K562 (cell line): ENCODE measurements around the gene GNAQ. TPM values are rescaled to one million over a fixed set of nuclear protein-coding genes. Genes with fewer than 3 reads are reported as not detected.

Source experiments
- ATAC-seq: fragments of 200-7000 bp; cut with Tn5 transposase; 3 replicates; pipeline ENCODE4 v1.9.1; 2020; ENCODE audit warnings: moderate library complexity
- BruUV-seq: library from RNA; stranded (reverse); fragments of 400-500 nt; replicated peaks from 2 replicates; lab custom pipeline; 2021; lab: Mats Ljungman, UMichigan
- CTCF ChIA-PET: fragments of 300-600 bp; formaldehyde crosslinking; extraction: SDS; loops from one replicate; lab custom pipeline; 2021; ENCODE audit warnings: low intra/inter-chr PET ratio; lab: Yijun Ruan, JAX
- POLR2A ChIA-PET: fragments of 300-600, 350-650 bp; sonication (Branson Sonifier 250); formaldehyde crosslinking; extraction: SDS; loops from one replicate; lab custom pipeline; 2021; ENCODE audit warnings: antibody characterized with exemption, inconsistent platforms; lab: Yijun Ruan, JAX
- DNase-seq, 4 experiments: peaks; one replicate each; pipeline versions ENCODE4 v3.0.0 to v3.0.0-alpha.2; 2011 to 2018; ENCODE audit warnings: low spot score in 3 of 4, mixed read lengths in 3 of 4; ENCODE audit errors: extremely low read depth in 1 of 4
- FAIRE-seq: peaks from 2 replicates; lab custom pipeline; 2011; peaks lifted over from hg19 to GRCh38; lab: Jason Lieb, UNC
- H2AFZ ChIP-seq: 2 replicates; pipeline ENCODE4 v1.6.0; 2011; ENCODE audit warnings: low read depth, low read length, control low read depth, inconsistent platforms
- H3K27ac ChIP-seq: fragments of 200-600 bp; 3 replicates; pipeline ENCODE4 v1.8.0; 2011; ENCODE audit warnings: low read depth, mild to moderate bottlenecking, control low read depth, inconsistent platforms, low read length, moderate library complexity, mixed read lengths; ENCODE audit errors: extremely low read depth
- H3K27me3 ChIP-seq, 2 experiments: fragments of 300-600 bp in 1 of 2; 2 replicates in 1 of 2; 3 replicates in 1 of 2; pipeline versions ENCODE4 v1.6.0 to v1.8.0; 2011; ENCODE audit warnings: inconsistent platforms in 2 of 2, low read length in 2 of 2, mild to moderate bottlenecking in 1 of 2, mixed read lengths in 1 of 2, moderate library complexity in 1 of 2; ENCODE audit not compliant: control insufficient read depth in 2 of 2, insufficient read depth in 2 of 2
- H3K36me3 ChIP-seq: fragments of 300-600 bp; 3 replicates; pipeline ENCODE4 v1.8.0; 2011; ENCODE audit warnings: mild to moderate bottlenecking, low read length, inconsistent platforms; ENCODE audit not compliant: control insufficient read depth, insufficient read depth
- H3K4me1 ChIP-seq, 2 experiments: fragments of 200-600 bp in 1 of 2; replicated peaks in 1 of 2; 2 replicates in 1 of 2; 3 replicates in 1 of 2; pipeline versions ENCODE4 v1.5.1 to v1.8.0; 2011; ENCODE audit warnings: inconsistent platforms in 2 of 2, low read length in 2 of 2, mild to moderate bottlenecking in 1 of 2, mixed read lengths in 1 of 2, moderate library complexity in 1 of 2; ENCODE audit not compliant: control insufficient read depth in 2 of 2, insufficient read depth in 2 of 2
- H3K4me2 ChIP-seq: 2 replicates; pipeline ENCODE4 v1.6.1; 2011; ENCODE audit warnings: low read length, control low read depth, inconsistent platforms, mixed read lengths; ENCODE audit not compliant: insufficient read depth
- H3K4me3 ChIP-seq: fragments of 200-600 bp; sonication (generic), shearing (Covaris generic); 2 replicates; pipeline ENCODE4 v1.5.1; 2016; ENCODE audit warnings: control low read depth, inconsistent platforms
- H3K79me2 ChIP-seq: fragments of 200-600 bp; 3 replicates; pipeline ENCODE4 v1.8.0; 2011; ENCODE audit warnings: low read length, inconsistent platforms; ENCODE audit not compliant: control insufficient read depth, insufficient read depth
- H3K9ac ChIP-seq, 2 experiments: 2 replicates each; pipeline versions ENCODE4 v1.6.0 to v1.6.1; 2011; ENCODE audit warnings: low read depth in 2 of 2, low read length in 2 of 2, control low read depth in 1 of 2, inconsistent platforms in 1 of 2, mild to moderate bottlenecking in 1 of 2, mixed read lengths in 1 of 2; ENCODE audit not compliant: insufficient read depth in 1 of 2
- H3K9me1 ChIP-seq: one replicate; pipeline ENCODE4 v1.6.0; 2011; ENCODE audit warnings: inconsistent platforms, mild to moderate bottlenecking, low read length, moderate library complexity; ENCODE audit not compliant: control insufficient read depth, insufficient read depth
- H3K9me3 ChIP-seq: replicated peaks from 2 replicates; pipeline ENCODE4 v1.5.1; 2011; ENCODE audit warnings: low read depth, low read length, inconsistent platforms; ENCODE audit not compliant: control insufficient read depth, insufficient read depth
- H4K20me1 ChIP-seq: replicated peaks from 2 replicates; pipeline ENCODE4 v1.6.1; 2011; ENCODE audit warnings: low read length, inconsistent platforms, mixed read lengths; ENCODE audit not compliant: control insufficient read depth, insufficient read depth
- MAZ ChIP-seq, 2 experiments: fragments of 450-650 bp in 1 of 2; sonication (generic) in 1 of 2; formaldehyde crosslinking; IDR thresholded peaks in 1 of 2; conservative IDR thresholded peaks in 1 of 2; 2 replicates each; pipeline versions ENCODE4 v1.4.0 to v1.5.0; 2020; ENCODE audit warnings: mild to moderate bottlenecking in 1 of 2, missing genetic modification reagents in 1 of 2
- NFE2 ChIP-seq: IDR thresholded peaks from 2 replicates; pipeline ENCODE4 v1.6.1; 2014; ENCODE audit warnings: antibody characterized with exemption, low read depth
- RNF219 ChIP-seq: fragments of 250-450 bp; sonication (Bioruptor Pico); IDR thresholded peaks from 2 replicates; pipeline ENCODE4 v1.5.0; 2022; ENCODE audit warnings: mild to moderate bottlenecking
- STAT5A ChIP-seq: IDR thresholded peaks from 2 replicates; pipeline ENCODE4 v1.6.1; 2012; ENCODE audit warnings: low read length, inconsistent platforms, borderline replicate concordance
- WGBS: fragments of 100-300 bp; shearing (Covaris generic); methylation state at CpG from one replicate; pipeline ENCODE4 v1.1.6; 2016; ENCODE audit warnings: low coverage, mixed read lengths; ENCODE audit not compliant: insufficient coverage; ENCODE audit errors: missing lambda C conversion rate; 5-methylcytosine and 5-hydroxymethylcytosine counted together
- in situ Hi-C: fragments of 300-500 bp; cut with MboI; formaldehyde crosslinking; loops from 4 replicates; pipeline ENCODE4 v1.15.0; 2018; ENCODE audit warnings: inconsistent platforms, mixed read lengths
- intact Hi-C: fragments of 100-400 bp; cut with micrococcal nuclease; formaldehyde crosslinking; loops from 2 replicates; pipeline ENCODE4 v1.14.2; 2022
- polyA plus RNA-seq, 8 experiments: library from polyadenylated mRNA; depleted of rRNA in 4 of 8; stranded (reverse) in 5 of 8; unstranded in 3 of 8; fragments of >200 nt; fragmentation: Nextera tagmentation in 2 of 8; fragmentation: Illumina TruSeq in 1 of 8; extraction: Ambion mirVana in 2 of 8; extraction: Trizol in 1 of 8; gene quantifications; 2 replicates each; pipeline versions ENCODE4 v1.2.1 to v1.2.3, GENCODE V29; 2011 to 2014; ENCODE audit warnings: inconsistent platforms in 1 of 8, missing spikeins in 1 of 8
- total RNA-seq, 7 experiments: library from RNA; depleted of rRNA in 6 of 7; stranded (reverse); fragments of >200 nt in 6 of 7; fragmentation: Illumina TruSeq in 2 of 7; extraction: Trizol in 2 of 7; gene quantifications; 2 replicates each; pipeline versions ENCODE4 v1.2.1 to v1.2.3, GENCODE V29; 2011 to 2021; ENCODE audit warnings: low replicate concordance in 1 of 7

The GNAQ gene
- total and polyA plus RNA-seq, 9 of the 15 experiments (the other 6 are each of a cell fraction or from before 2014, with no cell fraction given): 4.8 to 27.9 (median 17.5) TPM

GRCh38 chr9:77753180-77753579 lies 278.4 kb downstream of the GNAQ start (continued):
- TF ChIP-seq RNF219 (CRISPR knock-in tag) (no peak), STAT5A (0 out of 2 replicates have a peak, but pooled peaks have one; percentile 15)

- Histone ChIP-seq H3K79me2 (no peaks in the 10 kb centered on the region), H3K4me2 (no peak overlapping the region), H3K27me3 (no peaks in the 10 kb centered on the region), H3K4me3 (no peak overlapping the region), H2AFZ (no peak overlapping the region), H3K9me1 (no peaks in the 10 kb centered on the region), H3K9me3 (no peaks in the 10 kb centered on the region), H3K27ac (no peak overlapping the region), H4K20me1 (no peaks in the 10 kb centered on the region), H3K36me3 (no peaks in the 10 kb centered on the region; the same call in 2 of the 3 replicates), H3K4me1 (peaks cover 4 to 5% of the 10 kb centered on the region in 2 experiments; a peak in 2 of 5 replicates), H3K9ac (no peak overlapping the region)
- no TSS peak for BruUV-seq
- TF ChIP-seq NFE2: no peak
- no peak for TF ChIP-seq MAZ (CRISPR knock-in tag; conservative IDR thresholded peaks at IDR 0.05 in 1 of 2, IDR thresholded peaks at IDR 0.05 in 1 of 2)
- ChIA-PET CTCF (no interaction called here), POLR2A (no interaction called here)
- WGBS: 23% methylated on average over 1 of the region's 1 CpG
- intact Hi-C loops: loop anchor here (5.0 kb wide), 2 partner anchors 75 to 320 kb away; no protein-coding TSS in a partner anchor
- ATAC-seq (no peak), FAIRE-seq (no peak), DNase-seq (no peak)
- in situ Hi-C loops: loop anchor here (10.0 kb wide), 1 partner anchor 308 kb away; no protein-coding TSS in a partner anchor
Observed at GRCh38 chr9:77752554-77752953, 279.1 kb downstream of the GNAQ start.
